ENCODE measurements around the gene APMAP.
"Not testable (repeated sequence)": the region's sequence is repeated elsewhere in the genome, so short reads cannot be mapped to it uniquely, and the experiment has no call there.

The APMAP gene

GRCh38 chr20:24929867-24930723 is 62.5 kb downstream of the APMAP start:
- DNase-seq: peak in 1 of 5 experiments; percentile 49

DNA sequence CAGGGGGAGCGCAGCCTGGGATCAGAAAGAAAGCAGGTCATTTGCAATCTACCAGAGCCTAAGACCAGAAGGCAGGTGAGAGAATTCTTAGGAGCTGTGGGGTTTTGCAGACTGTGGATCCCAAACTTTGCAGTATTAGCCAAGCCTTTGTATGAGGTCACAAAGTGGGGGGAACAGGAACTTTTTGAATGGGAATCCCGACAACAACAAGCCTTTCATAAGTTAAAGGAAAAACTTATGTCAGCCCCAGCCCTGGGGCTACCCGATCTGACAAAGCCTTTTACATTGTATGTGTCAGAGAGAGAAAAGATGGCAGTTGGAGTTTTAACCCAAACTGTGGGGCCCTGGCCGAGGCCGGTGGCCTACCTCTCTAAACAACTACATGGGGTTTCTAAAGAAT is 63.3 kb downstream of the APMAP start:
- DNase-seq: not testable (repeated sequence)

DNA sequence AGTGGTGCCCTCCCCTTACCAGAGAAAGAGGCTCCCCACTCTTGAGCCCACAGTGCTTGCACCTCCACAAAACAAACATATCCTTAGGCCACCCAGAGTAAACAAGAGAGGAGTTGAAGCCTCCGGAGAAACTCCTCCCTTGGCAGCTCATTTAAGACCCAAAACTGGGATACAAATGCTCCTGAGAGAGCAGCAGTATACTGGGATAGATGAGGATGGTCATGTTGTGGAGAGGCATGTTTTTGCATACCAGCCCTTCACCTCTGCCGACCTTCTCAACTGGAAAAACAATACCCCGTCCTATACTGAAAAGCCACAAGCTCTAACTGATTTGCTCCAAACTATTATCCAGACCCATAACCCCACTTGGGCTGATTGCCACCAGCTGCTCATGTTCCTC is 71.8 kb downstream of the APMAP start:
- not testable (repeated sequence) for DNase-seq

GRCh38 chr20:24919665-24920064 is 72.9 kb downstream of the APMAP start:
- DNase-seq: not testable (repeated sequence)

DNA sequence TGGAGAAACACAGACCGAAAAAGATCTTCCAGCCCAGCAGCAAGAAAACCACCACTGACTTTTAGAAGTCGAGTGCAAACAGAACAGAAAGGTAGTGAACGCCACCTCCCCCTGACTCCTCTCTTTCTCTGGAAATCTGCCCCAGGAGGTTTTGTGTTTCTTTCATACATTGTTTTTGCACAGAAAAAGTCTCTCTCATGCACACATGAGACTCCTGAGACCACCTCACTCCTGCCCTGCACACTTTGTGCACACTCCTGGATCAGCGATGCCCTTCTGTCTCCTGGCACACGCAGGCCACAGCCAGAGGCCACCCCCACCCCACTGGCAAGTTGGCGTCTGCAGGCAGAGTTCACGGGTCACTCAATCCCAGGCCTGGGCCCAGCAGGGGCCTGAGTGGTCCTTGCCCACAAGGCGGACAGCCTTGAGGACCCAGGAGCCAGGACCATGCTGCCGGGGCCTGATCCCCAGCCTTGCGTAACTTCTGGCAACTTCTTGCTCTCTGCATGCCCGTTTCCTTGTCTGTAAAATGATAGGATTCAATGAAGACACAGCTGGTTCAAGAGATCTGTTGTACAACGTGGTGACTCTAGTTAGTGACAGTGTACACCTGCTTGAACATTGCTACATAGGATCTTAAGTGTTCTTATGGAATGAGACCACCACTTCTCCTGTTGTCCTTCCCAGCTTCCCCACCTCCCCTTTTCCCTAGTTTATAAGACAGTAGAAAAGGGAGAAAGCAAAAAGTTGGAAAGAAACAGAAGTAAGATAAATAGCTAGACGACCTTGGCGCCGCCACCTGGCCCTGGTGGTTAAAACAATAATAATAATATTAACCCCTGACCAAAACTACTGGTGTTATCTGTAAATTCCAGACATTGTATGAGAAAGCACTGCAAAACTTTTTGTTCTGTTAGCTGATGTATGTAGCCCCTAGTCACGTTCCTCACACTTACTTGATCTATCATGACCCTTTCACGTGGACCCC is 73.7 kb downstream of the APMAP start:
- no peak for DNase-seq

DNA sequence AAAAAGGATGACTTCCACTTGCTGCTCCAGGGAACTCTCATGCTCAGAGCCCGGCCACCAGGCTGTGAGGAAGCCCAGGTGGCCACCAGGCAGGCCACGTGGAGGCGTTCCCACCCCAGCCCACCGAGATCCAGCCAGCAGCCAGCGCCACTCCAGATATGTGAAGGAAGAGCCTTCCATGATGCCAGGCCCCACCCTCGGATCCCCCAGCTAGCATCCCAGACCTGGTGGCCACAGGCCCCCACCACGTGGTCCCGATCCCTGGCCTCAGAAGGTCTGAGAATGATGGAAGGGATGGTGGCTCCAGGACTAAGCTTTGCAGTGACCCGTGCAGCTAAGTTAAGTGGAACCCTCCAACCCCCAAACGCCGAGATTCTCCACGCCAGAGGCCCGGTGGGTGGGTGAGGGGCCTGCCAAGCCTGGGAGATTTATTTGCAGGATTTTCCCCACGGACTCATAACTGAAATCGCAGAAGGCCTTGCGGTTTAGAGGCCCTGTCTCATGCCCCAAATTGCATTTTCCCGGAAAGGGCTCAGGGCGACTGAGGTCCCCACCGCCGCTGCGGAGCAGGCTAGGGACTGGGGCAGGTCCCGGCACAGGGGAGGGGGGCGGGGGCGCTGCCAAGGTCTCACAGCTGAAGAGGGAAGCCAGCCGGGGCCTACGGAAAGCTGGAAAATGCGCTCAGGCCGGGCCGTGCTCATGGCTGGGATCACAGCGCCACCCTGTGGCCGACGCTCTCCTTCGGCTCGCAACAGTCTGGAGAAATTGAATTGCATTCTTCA is 74.6 kb downstream of the APMAP start:
- peak in 4 of 5 experiments; percentile 9 to 68 (median 22) for DNase-seq

DNA sequence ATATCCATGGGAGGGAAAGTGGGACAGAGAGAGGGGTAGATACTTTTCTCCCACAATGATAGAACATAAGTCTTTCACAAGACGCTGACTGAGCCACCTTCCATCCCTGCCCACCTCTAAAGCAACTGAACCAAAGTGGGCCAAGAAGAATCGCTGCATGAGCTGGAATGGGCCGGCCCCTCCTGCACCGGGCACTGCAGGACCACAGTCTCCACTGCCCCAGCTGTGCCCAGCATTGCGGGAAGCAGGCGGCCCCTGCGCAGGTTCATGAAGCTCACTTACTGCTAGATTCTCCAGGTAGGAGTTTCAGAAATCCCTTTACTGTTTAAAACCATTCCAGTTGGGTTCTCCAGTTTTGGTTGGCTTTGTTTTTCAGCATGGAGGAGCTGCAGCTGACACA is 75.5 kb downstream of the APMAP start:
- DNase-seq: no peak

DNA sequence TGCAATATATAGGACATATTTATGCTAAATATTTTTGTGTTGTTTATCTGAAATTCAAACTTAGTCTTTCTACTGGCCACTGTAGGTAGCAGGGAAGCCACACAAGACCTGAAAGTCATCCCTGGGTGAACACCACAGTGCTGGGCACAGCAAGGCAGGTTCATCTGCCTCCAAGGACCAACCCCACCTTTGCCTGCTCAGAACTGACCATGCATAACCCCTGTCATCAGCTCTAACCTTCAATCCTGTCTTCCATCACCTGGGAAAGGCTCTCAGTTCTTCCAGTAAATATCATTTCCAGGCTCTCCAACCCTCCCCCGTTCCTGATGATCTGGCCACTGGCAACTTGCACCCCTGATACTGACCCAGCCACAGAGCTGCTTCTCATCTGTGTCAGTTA is 76.1 kb downstream of the APMAP start:
- DNase-seq: no peak

DNA sequence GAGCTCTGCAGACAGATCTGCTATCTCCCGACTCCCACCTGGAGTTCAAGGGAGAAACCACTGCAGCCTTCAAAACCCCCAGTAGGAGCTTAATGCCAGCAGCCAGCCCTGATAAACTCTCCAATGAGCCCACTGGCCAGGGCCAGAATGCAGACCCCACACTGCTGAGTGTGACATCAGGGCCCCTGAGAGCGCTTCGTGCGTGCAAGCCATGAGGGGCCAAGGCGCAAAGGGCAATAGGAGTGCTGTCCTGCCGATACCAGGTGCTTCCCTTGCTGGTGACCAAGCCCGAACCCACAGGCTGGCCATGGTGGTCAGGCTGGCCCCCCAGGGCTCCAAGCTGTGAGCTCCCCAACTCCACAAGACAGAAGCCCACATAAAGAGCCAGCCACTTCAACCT is 76.7 kb downstream of the APMAP start:
- no peak for DNase-seq

DNA sequence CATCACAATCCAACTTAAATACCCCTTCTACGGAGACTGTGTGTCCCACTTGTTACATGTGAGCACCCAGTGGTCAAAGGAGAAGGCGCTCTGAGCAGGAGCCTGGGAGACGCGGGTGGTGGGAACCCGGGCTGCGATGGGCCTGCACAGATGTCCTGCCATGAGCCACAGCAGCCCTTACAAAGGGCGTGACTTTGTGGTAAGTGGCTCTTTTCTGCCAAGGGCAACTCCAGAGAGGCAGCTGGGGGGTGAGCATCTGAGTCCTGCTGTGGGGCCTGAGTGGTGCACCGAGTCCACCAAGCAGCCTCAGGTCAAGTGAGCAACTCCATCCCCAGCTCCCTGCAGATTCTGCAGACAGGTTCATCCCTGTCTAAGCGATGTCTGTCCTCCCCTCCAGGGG is 77.1 kb downstream of the APMAP start:
- no peak for DNase-seq

- no peak for DNase-seq
Measured at GRCh38 chr20:24914388-24915241, 77.9 kb downstream of the APMAP start.

GRCh38 chr20:24913076-24913628 is 79.4 kb downstream of the APMAP start:
- DNase-seq: no peak
